Naive thymus-derived CD4-positive, alpha-beta T cell (primary cell): Measurements from ENCODE around the gene EPHA8. TPM values are rescaled to one million over a fixed set of nuclear protein-coding genes. Genes with fewer than 3 reads are reported as not detected.
A peak's percentile ranks its signal among the peaks of the same experiment; 100 is the strongest.

Experiments
- ATAC-seq: fragments of 150-1000 bp; cut with Tn5 transposase; 2 replicates; pipeline ENCODE4 v1.10.0; 2021; ENCODE audit warnings: mild to moderate bottlenecking, moderate library complexity
- CTCF ChIA-PET: fragments of 350-600 bp; sonication (Branson Sonifier 250); formaldehyde crosslinking; loops from one replicate; lab custom pipeline; 2021; ENCODE audit warnings: antibody characterized with exemption; lab: Charles Lee
- POLR2A ChIA-PET: fragments of 350-600 bp; sonication (Branson Sonifier 250); formaldehyde crosslinking; loops from one replicate; lab custom pipeline; 2021; ENCODE audit warnings: antibody characterized with exemption, inconsistent platforms; lab: Charles Lee
- DNase-seq, 9 donors: peaks; one replicate each; pipeline versions ENCODE4 v3.0.0 to v3.0.0-alpha.2; 2020 to 2022; ENCODE audit warnings: mixed read lengths in 1 of 9
- H3K27ac ChIP-seq: one replicate; pipeline ENCODE4 v1.7.0; 2013; ENCODE audit warnings: mild to moderate bottlenecking, low read depth, low read length, moderate library complexity
- H3K27me3 ChIP-seq, 2 donors: one replicate each; pipeline ENCODE4 v1.7.0; 2013; ENCODE audit warnings: low read length in 2 of 2, mild to moderate bottlenecking in 2 of 2, moderate library complexity in 2 of 2; ENCODE audit not compliant: control insufficient read depth in 2 of 2, insufficient read depth in 2 of 2
- H3K36me3 ChIP-seq, 3 experiments: 1 replicate in 2 of 3; 2 replicates in 1 of 3; pipeline ENCODE4 v1.7.0; 2013; ENCODE audit warnings: low read length in 3 of 3, mild to moderate bottlenecking in 3 of 3, moderate library complexity in 1 of 3; ENCODE audit not compliant: insufficient read depth in 3 of 3, control insufficient read depth in 2 of 3
- H3K4me1 ChIP-seq, 2 donors: one replicate each; pipeline ENCODE4 v1.7.0; 2013; ENCODE audit warnings: low read length in 2 of 2, mild to moderate bottlenecking in 2 of 2, moderate library complexity in 1 of 2; ENCODE audit not compliant: control insufficient read depth in 2 of 2, insufficient read depth in 2 of 2
- H3K4me3 ChIP-seq: 2 replicates; pipeline ENCODE4 v1.7.0; 2013; ENCODE audit warnings: mild to moderate bottlenecking, low read length
- H3K9me3 ChIP-seq, 3 experiments: 1 replicate in 2 of 3; 2 replicates in 1 of 3; pipeline ENCODE4 v1.7.0; 2013; ENCODE audit warnings: low read length in 3 of 3; ENCODE audit not compliant: control insufficient read depth in 2 of 3
- H3K27ac Mint-ChIP-seq, 9 donors: one replicate each; pipeline ENCODE4 v1.8.0; 2020 to 2022; ENCODE audit warnings: mixed read lengths in 9 of 9, mild to moderate bottlenecking in 8 of 9, moderate library complexity in 5 of 9, inconsistent platforms in 2 of 9
- H3K27me3 Mint-ChIP-seq, 5 donors: one replicate each; pipeline ENCODE4 v1.8.0; 2021 to 2022; ENCODE audit warnings: mixed read lengths in 5 of 5, mild to moderate bottlenecking in 1 of 5
- H3K36me3 Mint-ChIP-seq, 5 donors: one replicate each; pipeline ENCODE4 v1.8.0; 2020 to 2022; ENCODE audit warnings: mixed read lengths in 5 of 5, mild to moderate bottlenecking in 3 of 5, inconsistent platforms in 1 of 5
- H3K4me1 Mint-ChIP-seq, 7 donors: one replicate each; pipeline ENCODE4 v1.8.0; 2020 to 2022; ENCODE audit warnings: mixed read lengths in 7 of 7, mild to moderate bottlenecking in 3 of 7, inconsistent platforms in 1 of 7
- H3K4me3 Mint-ChIP-seq, 10 donors: one replicate each; pipeline ENCODE4 v1.8.0; 2020 to 2022; ENCODE audit warnings: mild to moderate bottlenecking in 10 of 10, mixed read lengths in 10 of 10, moderate library complexity in 6 of 10, inconsistent platforms in 2 of 10
- H3K9me3 Mint-ChIP-seq, 11 donors: one replicate each; pipeline ENCODE4 v1.8.0; 2020 to 2022; ENCODE audit warnings: mixed read lengths in 11 of 11, mild to moderate bottlenecking in 4 of 11, inconsistent platforms in 1 of 11, moderate library complexity in 1 of 11
- intact Hi-C, 2 donors: fragments of 100-400 bp; cut with micrococcal nuclease; formaldehyde crosslinking; loops; one replicate each; pipeline ENCODE4 v1.15.1; 2023
- polyA plus RNA-seq, 2 donors: library from polyadenylated mRNA; unstranded; fragments of 300-500 nt; fragmentation: Illumina TruSeq; gene quantifications; one replicate each; pipeline ENCODE4 v1.2.3, GENCODE V29; 2021
- total RNA-seq, 6 experiments: library from RNA in 5 of 6; stranded (reverse) in 5 of 6; gene quantifications; 1 replicate in 5 of 6; 2 replicates in 1 of 6; pipeline ENCODE4 v1.2.3 and lab custom pipeline; 2021 to 2026

The EPHA8 gene
- total and polyA plus RNA-seq, 7 experiments from 2014 or later = not detected

GRCh38 chr1:22626237-22627157 lies 63.2 kb downstream of the EPHA8 start:
- no peak overlapping the region for H3K27ac Mint-ChIP-seq
- H3K4me1 ChIP-seq = no peaks in the 10 kb centered on the region
- H3K9me3 Mint-ChIP-seq = no peaks in the 10 kb centered on the region
- no peaks in the 10 kb centered on the region for H3K36me3 ChIP-seq
- no peaks in the 10 kb centered on the region for H3K9me3 ChIP-seq
- H3K27me3 ChIP-seq = peaks cover 0 to 2% of the 10 kb centered on the region in 2 donors
- H3K4me1 Mint-ChIP-seq = no peaks in the 10 kb centered on the region
- DNase-seq (no peak), ATAC-seq (no peak)
- POLR2A ChIA-PET = no interaction called here
- CTCF ChIA-PET = interaction anchor here (0.6 kb wide), 1 partner anchor 1296 kb away, joined by 3 read pairs; no protein-coding TSS in a partner anchor
- H3K27ac ChIP-seq = no peak overlapping the region
- H3K27me3 Mint-ChIP-seq = peaks cover 27 to 69% (median 49%) of the 10 kb centered on the region in 5 donors
- no peak overlapping the region for H3K4me3 ChIP-seq
- no peaks in the 10 kb centered on the region for H3K36me3 Mint-ChIP-seq
- no peak overlapping the region for H3K4me3 Mint-ChIP-seq
- intact Hi-C loops = no loop called here

DNA sequence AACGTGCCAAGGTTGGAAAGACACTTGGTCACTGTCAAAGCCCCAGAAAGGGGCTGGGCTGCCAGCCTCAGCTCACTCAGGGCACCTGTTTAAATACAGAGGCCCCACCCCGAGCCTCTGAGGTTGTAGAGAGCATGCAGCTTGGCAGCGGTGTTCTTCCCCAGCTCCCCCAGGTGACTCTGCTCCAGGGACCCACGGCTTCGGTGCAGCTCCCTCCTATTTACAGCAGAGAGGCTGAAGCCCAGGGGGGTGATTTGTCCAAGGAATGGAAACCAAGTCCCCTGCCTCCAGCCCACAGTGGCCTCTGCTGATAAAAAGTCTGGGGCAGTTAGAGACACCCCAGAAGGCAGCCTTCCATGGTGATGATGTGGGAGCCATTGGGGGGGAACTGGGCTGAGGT lies 64.0 kb downstream of the EPHA8 start:
- Mint-ChIP-seq H3K4me3 (no peak overlapping the region), H3K27me3 (peaks cover 32 to 72% (median 55%) of the 10 kb centered on the region in 5 donors)
- H3K36me3 ChIP-seq = no peaks in the 10 kb centered on the region

GRCh38 chr1:22628698-22629444 lies 65.6 kb downstream of the EPHA8 start:
- H3K36me3 ChIP-seq = no peaks in the 10 kb centered on the region
- H3K4me1 ChIP-seq = no peaks in the 10 kb centered on the region
- ATAC-seq = no peak
- DNase-seq = no peak
- intact Hi-C loops = no loop called here
- ChIA-PET POLR2A (no interaction called here), CTCF (no interaction called here)
- H3K4me3 Mint-ChIP-seq = no peak overlapping the region
- peaks cover 0 to 2% (median 0%) of the 10 kb centered on the region in 7 donors for H3K4me1 Mint-ChIP-seq
- no peak overlapping the region for H3K27ac Mint-ChIP-seq
- H3K36me3 Mint-ChIP-seq = no peaks in the 10 kb centered on the region
- peaks cover 0 to under 1% of the 10 kb centered on the region in 2 donors for H3K27me3 ChIP-seq
- no peak overlapping the region for H3K27ac ChIP-seq
- no peaks in the 10 kb centered on the region for H3K9me3 Mint-ChIP-seq
- H3K27me3 Mint-ChIP-seq = peaks cover 34 to 76% (median 55%) of the 10 kb centered on the region in 5 donors
- no peak overlapping the region for H3K4me3 ChIP-seq
- H3K9me3 ChIP-seq = no peaks in the 10 kb centered on the region

More for the DNA sequence above, 64.0 kb downstream of the EPHA8 start:
- H3K4me1 Mint-ChIP-seq = no peaks in the 10 kb centered on the region
- intact Hi-C loops = no loop called here
- H3K27ac Mint-ChIP-seq = no peak overlapping the region
- H3K27me3 ChIP-seq = peaks cover 0 to 2% of the 10 kb centered on the region in 2 donors
- H3K9me3 Mint-ChIP-seq = no peaks in the 10 kb centered on the region
- ChIA-PET CTCF (no interaction called here), POLR2A (no interaction called here)
- H3K36me3 Mint-ChIP-seq = no peaks in the 10 kb centered on the region
- no peaks in the 10 kb centered on the region for H3K4me1 ChIP-seq
- DNase-seq (no peak), ATAC-seq (no peak)
- no peak overlapping the region for H3K27ac ChIP-seq
- H3K4me3 ChIP-seq = no peak overlapping the region
- no peaks in the 10 kb centered on the region for H3K9me3 ChIP-seq

GRCh38 chr1:22629886-22630285 lies 66.6 kb downstream of the EPHA8 start:
- Mint-ChIP-seq H3K9me3 (no peaks in the 10 kb centered on the region), H3K4me1 (peaks cover 0 to 2% (median 0%) of the 10 kb centered on the region in 7 donors), H3K27ac (no peak overlapping the region), H3K4me3 (no peak overlapping the region), H3K36me3 (no peaks in the 10 kb centered on the region), H3K27me3 (peaks cover 32 to 69% (median 46%) of the 10 kb centered on the region in 5 donors)
- ATAC-seq (no peak), DNase-seq (no peak)
- Histone ChIP-seq H3K27ac (no peak overlapping the region), H3K27me3 (no peaks in the 10 kb centered on the region), H3K9me3 (no peaks in the 10 kb centered on the region), H3K4me3 (no peak overlapping the region), H3K36me3 (no peaks in the 10 kb centered on the region), H3K4me1 (no peaks in the 10 kb centered on the region)
- intact Hi-C loops = no loop called here
- ChIA-PET POLR2A (no interaction called here), CTCF (no interaction called here)

GRCh38 chr1:22633697-22634463 lies 70.6 kb downstream of the EPHA8 start:
- no peaks in the 10 kb centered on the region for H3K36me3 ChIP-seq
- no peak overlapping the region for H3K4me3 Mint-ChIP-seq
- H3K4me1 ChIP-seq = no peaks in the 10 kb centered on the region
- no peak overlapping the region for H3K27ac Mint-ChIP-seq
- ChIA-PET CTCF (no interaction called here), POLR2A (no interaction called here)
- H3K4me3 ChIP-seq = no peak overlapping the region
- no peaks in the 10 kb centered on the region for H3K9me3 ChIP-seq
- no peaks in the 10 kb centered on the region for H3K27me3 ChIP-seq
- no peaks in the 10 kb centered on the region for H3K9me3 Mint-ChIP-seq
- peaks cover 0 to 8% (median 0%) of the 10 kb centered on the region in 7 donors for H3K4me1 Mint-ChIP-seq
- H3K27ac ChIP-seq = no peak overlapping the region
- ATAC-seq = peak; percentile 22
- H3K36me3 Mint-ChIP-seq = no peaks in the 10 kb centered on the region
- peaks cover 24 to 46% (median 34%) of the 10 kb centered on the region in 5 donors for H3K27me3 Mint-ChIP-seq
- no peak for DNase-seq
- intact Hi-C loops = no loop called here

- Histone ChIP-seq H3K27ac (no peak overlapping the region), H3K9me3 (no peaks in the 10 kb centered on the region), H3K36me3 (no peaks in the 10 kb centered on the region), H3K27me3 (no peaks in the 10 kb centered on the region), H3K4me3 (no peak overlapping the region), H3K4me1 (no peaks in the 10 kb centered on the region)
- Mint-ChIP-seq H3K4me1 (peaks cover 0 to 8% (median 0%) of the 10 kb centered on the region in 7 donors), H3K36me3 (no peaks in the 10 kb centered on the region), H3K27ac (no peak overlapping the region), H3K27me3 (peaks cover 11 to 43% (median 26%) of the 10 kb centered on the region in 5 donors), H3K4me3 (no peak overlapping the region), H3K9me3 (no peaks in the 10 kb centered on the region)
- no peak for ATAC-seq
- intact Hi-C loops = no loop called here
- POLR2A ChIA-PET = no interaction called here
- CTCF ChIA-PET = no interaction called here
- no peak for DNase-seq
These were observed 72.1 kb downstream of the EPHA8 start for GRCh38 chr1:22635436-22635835.
